Neural progenitor cell (in vitro differentiated cells): ENCODE measurements around the gene SAC3D1.

Experiments
- CTCF ChIP-seq: fragments of 200-600 bp; sonication (generic); IDR thresholded peaks from 2 replicates; pipeline ENCODE4 v1.5.1; 2017; ENCODE audit warnings: antibody characterized with exemption, mild to moderate bottlenecking
- EZH2 ChIP-seq: fragments of 200-600 bp; sonication (generic); IDR thresholded peaks from 2 replicates; pipeline ENCODE4 v1.6.1; 2017; ENCODE audit warnings: antibody characterized with exemption, mild to moderate bottlenecking, moderate library complexity

- TF ChIP-seq EZH2 (no peak), CTCF (no peak)
Measured at GRCh38 chr11:64998690-64999431, 42.1 kb upstream of the SAC3D1 start.
